Putamen (tissue), 1 donor: Measurements from ENCODE around the gene CCT8L2.
"Not testable (repeated sequence)": the region's sequence is repeated elsewhere in the genome, so short reads cannot be mapped to it uniquely, and the experiment has no call there.

ENCODE experiments used
- DNase-seq: peaks from one replicate; pipeline ENCODE4 v3.0.0-alpha.2; 2016; ENCODE audit warnings: low spot score

The CCT8L2 gene

GRCh38 chr22:16595251-16595650 lies 2.6 kb upstream of the CCT8L2 start:
- DNase-seq: not testable (repeated sequence)

- no peak for DNase-seq
Measured at GRCh38 chr22:16594026-16594425, 1.4 kb upstream of the CCT8L2 start.

- not testable (repeated sequence) for DNase-seq
Measured at GRCh38 chr22:16592231-16592630, 379 bp downstream of the CCT8L2 start.

GRCh38 chr22:16591136-16591535 lies 1.5 kb downstream of the CCT8L2 start:
- DNase-seq: not testable (repeated sequence)

GRCh38 chr22:16586991-16587390 lies 5.6 kb downstream of the CCT8L2 start:
- DNase-seq: no peak

- no peak for DNase-seq
Measured at GRCh38 chr22:16586170-16586569, 6.4 kb downstream of the CCT8L2 start.

- not testable (repeated sequence) for DNase-seq
Measured at GRCh38 chr22:16580872-16581271, 11.7 kb downstream of the CCT8L2 start.

- DNase-seq: not testable (repeated sequence)
Measured at GRCh38 chr22:16569240-16569834, 23.3 kb downstream of the CCT8L2 start.

- DNase-seq: no peak
Measured at GRCh38 chr22:16568425-16568758, 24.2 kb downstream of the CCT8L2 start.

GRCh38 chr22:16567617-16568424 lies 24.8 kb downstream of the CCT8L2 start:
- not testable (repeated sequence) for DNase-seq

- DNase-seq: not testable (repeated sequence)
Measured at GRCh38 chr22:16566421-16567151, 26.0 kb downstream of the CCT8L2 start.

GRCh38 chr22:16565585-16566420 lies 26.8 kb downstream of the CCT8L2 start:
- not testable (repeated sequence) for DNase-seq

- DNase-seq: not testable (repeated sequence)
Measured at GRCh38 chr22:16564837-16565584, 27.6 kb downstream of the CCT8L2 start.

- DNase-seq: no peak
Measured at GRCh38 chr22:16563555-16564520, 28.8 kb downstream of the CCT8L2 start.

GRCh38 chr22:16562711-16563554 lies 29.7 kb downstream of the CCT8L2 start:
- no peak for DNase-seq

- DNase-seq: not testable (repeated sequence)
Measured at GRCh38 chr22:16561093-16561658, 31.4 kb downstream of the CCT8L2 start.

- DNase-seq: not testable (repeated sequence)
Measured at GRCh38 chr22:16560651-16561050, 32.0 kb downstream of the CCT8L2 start.

GRCh38 chr22:16559996-16560395 lies 32.6 kb downstream of the CCT8L2 start:
- not testable (repeated sequence) for DNase-seq
